Stomach (tissue), 9 donors: ENCODE measurements around the gene CDK5. TPM values are rescaled to one million over a fixed set of nuclear protein-coding genes. Genes with fewer than 3 reads are reported as not detected.

Source experiments
- DNase-seq, 2 donors: peaks; one replicate each; pipeline versions ENCODE4 v3.0.0 to v3.0.0-alpha.2; 2013 to 2019
- H3K27ac ChIP-seq, 5 donors: fragments of 200-600 bp in 4 of 5; sonication (generic) in 4 of 5; one replicate each; pipeline ENCODE4 v1.5.1; 2013 to 2019; ENCODE audit warnings: mild to moderate bottlenecking in 1 of 5, moderate library complexity in 1 of 5
- H3K27me3 ChIP-seq, 3 donors: fragments of 200-600 bp; sonication (generic); one replicate each; pipeline ENCODE4 v1.5.1; 2017 to 2019; ENCODE audit warnings: mixed run types in 1 of 3
- H3K36me3 ChIP-seq, 4 donors: fragments of 200-600 bp; sonication (generic); 1 replicate in 3 of 4; 2 replicates in 1 of 4; pipeline ENCODE4 v1.5.1; 2016 to 2019
- H3K4me1 ChIP-seq, 4 donors: fragments of 200-600 bp; sonication (generic); one replicate each; pipeline ENCODE4 v1.5.1; 2016 to 2019
- H3K4me3 ChIP-seq, 4 donors: fragments of 200-600 bp; sonication (generic) in 3 of 4; one replicate each; pipeline ENCODE4 v1.5.1; 2016 to 2019; ENCODE audit warnings: mild to moderate bottlenecking in 1 of 4
- H3K9me3 ChIP-seq, 4 donors: fragments of 200-600 bp; sonication (generic); one replicate each; pipeline ENCODE4 v1.5.1; 2016 to 2019
- CTCF ChIP-seq, 7 experiments: fragments of 450-650 bp in 4 of 7; fragments of 200-600 bp in 3 of 7; sonication (generic) in 3 of 7; IDR thresholded peaks; one replicate each; pipeline ENCODE4 v1.5.1; 2016 to 2019; ENCODE audit warnings: antibody characterized with exemption in 7 of 7, control low read depth in 2 of 7, mild to moderate bottlenecking in 1 of 7
- EP300 ChIP-seq: sonication (generic); formaldehyde crosslinking; IDR thresholded peaks from one replicate; pipeline ENCODE4 v1.6.1; 2017; ENCODE audit warnings: antibody characterized with exemption
- POLR2A ChIP-seq, 4 donors: fragments of 450-650 bp; IDR thresholded peaks; one replicate each; pipeline ENCODE4 v1.6.1; 2016; ENCODE audit warnings: antibody characterized with exemption in 4 of 4, control low read depth in 2 of 4, mild to moderate bottlenecking in 1 of 4, moderate library complexity in 1 of 4
- POLR2AphosphoS5 ChIP-seq, 3 donors: sonication (generic); formaldehyde crosslinking; IDR thresholded peaks; one replicate each; pipeline ENCODE4 v1.6.1; 2016; ENCODE audit warnings: antibody characterized with exemption in 3 of 3
- WGBS, 5 donors: extraction: QIAGEN DNeasy Blood & Tissue Kit in 3 of 5; methylation state at CpG; one replicate each; pipeline versions ENCODE4 v1.1.5 to v1.1.7; 2013 to 2018; 5-methylcytosine and 5-hydroxymethylcytosine counted together
- intact Hi-C: fragments of 100-400 bp; cut with DNase I; formaldehyde crosslinking; loops from one replicate; pipeline ENCODE4 v1.15.1; 2023; ENCODE audit warnings: low total_unique reads
- polyA plus RNA-seq, 3 donors: library from polyadenylated mRNA; stranded (reverse); fragments of 200-250 nt; gene quantifications; one replicate each; pipeline ENCODE4 v1.2.3, GENCODE V29; 2013
- total RNA-seq, 5 donors: library from RNA; depleted of rRNA; stranded (reverse); fragments of >200 nt; gene quantifications; one replicate each; pipeline versions ENCODE4 v1.1.0 to v1.2.3, GENCODE V29; 2014 to 2016
- donor health status: healthy with polysubstance abuse.
- donor health status: Bipolar disorder and iron deficiency.
- donor health status: healthy.

Gene CDK5
- total and polyA plus RNA-seq, 8 donors = 0.87 to 46.1 (median 11.8) TPM; not detected in 1

GRCh38 chr7:151008511-151009323 lies 49.0 kb downstream of the CDK5 start:
- H3K4me1 ChIP-seq = peaks cover 9 to 60% (median 44%) of the 10 kb centered on the region in 4 donors
- peak in 1 of 3 donors; percentile 5 for TF ChIP-seq POLR2AphosphoS5 (IDR thresholded peaks at IDR 0.05)
- no peak for TF ChIP-seq EP300
- TF ChIP-seq POLR2A (IDR thresholded peaks at IDR 0.05) = no peak
- TF ChIP-seq CTCF (IDR thresholded peaks at IDR 0.05) = peak in 4 of 7 experiments; percentile 46 to 72 (median 58)
- H3K27me3 ChIP-seq = peaks cover 0 to 61% (median 15%) of the 10 kb centered on the region in 3 donors
- 48 to 60% (median 51%) methylated on average over 25 to 40 of the region's 40 CpGs for WGBS, 5 donors
- DNase-seq = peak in 1 of 2 donors; percentile 83
- intact Hi-C loops = no loop called here
- H3K4me3 ChIP-seq = peak overlapping the region; percentile 2 to 28 (median 15)
- peak overlapping the region in 3 of 5 donors; percentile 23 to 56 (median 35) for H3K27ac ChIP-seq
- H3K36me3 ChIP-seq = no peaks in the 10 kb centered on the region
- H3K9me3 ChIP-seq = no peaks in the 10 kb centered on the region

- TF ChIP-seq EP300 (no peak), POLR2A (IDR thresholded peaks at IDR 0.05) (no peak), CTCF (IDR thresholded peaks at IDR 0.05) (no peak), POLR2AphosphoS5 (IDR thresholded peaks at IDR 0.05) (no peak)
- peak overlapping the region; percentile 2 to 28 (median 15) for H3K4me3 ChIP-seq
- H3K27ac ChIP-seq = peak overlapping the region in 3 of 5 donors; percentile 23 to 56 (median 35)
- H3K36me3 ChIP-seq = no peaks in the 10 kb centered on the region
- intact Hi-C loops = no loop called here
- DNase-seq = peak in 1 of 2 donors; percentile 67
- WGBS, 5 donors = 24 to 38% (median 33%) methylated on average over 11 of the region's 11 CpGs
- H3K9me3 ChIP-seq = no peaks in the 10 kb centered on the region
- H3K4me1 ChIP-seq = peaks cover 3 to 60% (median 40%) of the 10 kb centered on the region in 4 donors
- peaks cover 0 to 55% (median 9%) of the 10 kb centered on the region in 3 donors for H3K27me3 ChIP-seq
Measured at GRCh38 chr7:151008143-151008510, 49.6 kb downstream of the CDK5 start.

- Histone ChIP-seq H3K4me3 (no peak overlapping the region), H3K27me3 (peaks cover 0 to 48% (median 2%) of the 10 kb centered on the region in 3 donors), H3K4me1 (peaks cover 0 to 55% (median 35%) of the 10 kb centered on the region in 4 donors), H3K9me3 (no peaks in the 10 kb centered on the region), H3K27ac (peak overlapping the region in 3 of 5 donors; percentile 15 to 56 (median 23)), H3K36me3 (no peaks in the 10 kb centered on the region)
- TF ChIP-seq EP300 (no peak), POLR2A (IDR thresholded peaks at IDR 0.05) (no peak), POLR2AphosphoS5 (IDR thresholded peaks at IDR 0.05) (no peak), CTCF (IDR thresholded peaks at IDR 0.05) (no peak)
- intact Hi-C loops = no loop called here
- DNase-seq = no peak
- 44 to 73% (median 67%) methylated on average over 5 to 7 of the region's 7 CpGs for WGBS, 5 donors
Measured at GRCh38 chr7:151007469-151007898, 50.2 kb downstream of the CDK5 start.

GRCh38 chr7:151006590-151007300 lies 51.0 kb downstream of the CDK5 start:
- WGBS, 5 donors = 63 to 84% (median 79%) methylated on average over 7 to 23 of the region's 23 CpGs
- peaks cover 0 to 41% (median 0%) of the 10 kb centered on the region in 3 donors for H3K27me3 ChIP-seq
- no peaks in the 10 kb centered on the region for H3K9me3 ChIP-seq
- intact Hi-C loops = no loop called here
- H3K27ac ChIP-seq = no peak overlapping the region
- TF ChIP-seq EP300 = no peak
- no peak for TF ChIP-seq POLR2A (IDR thresholded peaks at IDR 0.05)
- no peak for TF ChIP-seq POLR2AphosphoS5 (IDR thresholded peaks at IDR 0.05)
- TF ChIP-seq CTCF (IDR thresholded peaks at IDR 0.05) = no peak
- no peaks in the 10 kb centered on the region for H3K36me3 ChIP-seq
- DNase-seq = no peak
- H3K4me1 ChIP-seq = peaks cover 0 to 48% (median 33%) of the 10 kb centered on the region in 4 donors
- no peak overlapping the region for H3K4me3 ChIP-seq
